NB4 (cell line): ENCODE data around the gene ABHD14A.

Source experiments
- CTCF ChIP-seq: IDR thresholded peaks from one replicate; pipeline ENCODE4 v1.5.1; 2012; ENCODE audit warnings: low read depth, low read length
- MAX ChIP-seq: IDR thresholded peaks from 2 replicates; pipeline ENCODE4 v1.6.1; 2011; ENCODE audit warnings: low read depth, low read length
- MYC ChIP-seq: IDR thresholded peaks from 2 replicates; pipeline ENCODE4 v1.6.1; 2011; ENCODE audit warnings: low read depth, low read length
- POLR2A ChIP-seq: IDR thresholded peaks from 2 replicates; pipeline ENCODE4 v1.6.1; 2011; ENCODE audit warnings: mild to moderate bottlenecking; ENCODE audit not compliant: insufficient read length; ENCODE audit errors: extremely low read depth

- no peak for TF ChIP-seq CTCF
- TF ChIP-seq POLR2A = no peak
- no peak for TF ChIP-seq MYC
- TF ChIP-seq MAX = no peak
Measured at GRCh38 chr3:51947215-51947900, 27.5 kb upstream of the ABHD14A start.
